Right atrium auricular region (tissue), 2 donors: ENCODE measurements around the gene PLA2G7. TPM values are rescaled to one million over a fixed set of nuclear protein-coding genes. Genes with fewer than 3 reads are reported as not detected.

Source experiments
- DNase-seq: peaks from one replicate; pipeline ENCODE4 v3.0.0-alpha.2; 2019; ENCODE audit warnings: low spot score
- H3K27ac ChIP-seq, 2 donors: fragments of 200-600 bp; sonication (generic); 1 replicate in 1 of 2; 2 replicates in 1 of 2; pipeline ENCODE4 v1.5.1; 2016 to 2019
- H3K27me3 ChIP-seq, 2 donors: fragments of 200-600 bp; sonication (generic); one replicate each; pipeline versions ENCODE4 v1.5.1 to v1.6.0; 2017 to 2019
- H3K36me3 ChIP-seq: fragments of 200-600 bp; sonication (generic); one replicate; pipeline ENCODE4 v1.5.1; 2016
- H3K4me1 ChIP-seq, 2 donors: fragments of 200-600 bp; sonication (generic); one replicate each; pipeline versions ENCODE4 v1.5.1 to v1.6.0; 2017 to 2019
- H3K4me3 ChIP-seq, 2 donors: fragments of 200-600 bp; sonication (generic); 1 replicate in 1 of 2; 2 replicates in 1 of 2; pipeline ENCODE4 v1.5.1; 2017 to 2019; ENCODE audit warnings: mild to moderate bottlenecking in 1 of 2, moderate library complexity in 1 of 2
- H3K9me3 ChIP-seq, 2 donors: fragments of 200-600 bp; sonication (generic); one replicate each; pipeline ENCODE4 v1.5.1; 2019
- CTCF ChIP-seq, 2 donors: fragments of 200-600 bp; sonication (generic); IDR thresholded peaks; one replicate each; pipeline ENCODE4 v1.5.1; 2019; ENCODE audit warnings: antibody characterized with exemption in 2 of 2
- total RNA-seq, 2 donors: library from RNA; depleted of rRNA; stranded (reverse); fragments of >200 nt; gene quantifications; one replicate each; pipeline ENCODE4 v1.1.0, GENCODE V29; 2016

PLA2G7 gene
- total RNA-seq, 2 donors from 2014 or later, result 0.26 to 0.63 TPM

GRCh38 chr6:46730921-46731461 is 4.2 kb downstream of the PLA2G7 start:
- no peak for TF ChIP-seq CTCF (IDR thresholded peaks at IDR 0.05)
- Histone ChIP-seq H3K36me3 (no peaks in the 10 kb centered on the region), H3K27ac (no peak overlapping the region)

GRCh38 chr6:46729787-46730326 is 5.3 kb downstream of the PLA2G7 start:
- Histone ChIP-seq H3K4me1 (peaks cover 0 to under 1% of the 10 kb centered on the region in 2 donors), H3K9me3 (no peaks in the 10 kb centered on the region), H3K27ac (no peak overlapping the region), H3K36me3 (no peaks in the 10 kb centered on the region), H3K27me3 (no peaks in the 10 kb centered on the region), H3K4me3 (no peak overlapping the region)
- no peak for TF ChIP-seq CTCF (IDR thresholded peaks at IDR 0.05)
- no peak for DNase-seq

More at GRCh38 chr6:46730921-46731461, 4.2 kb downstream of the PLA2G7 start:
- no peaks in the 10 kb centered on the region for H3K27me3 ChIP-seq
- peaks cover 0 to 10% of the 10 kb centered on the region in 2 donors for H3K4me1 ChIP-seq
- DNase-seq, result no peak
- H3K4me3 ChIP-seq, result no peak overlapping the region
- H3K9me3 ChIP-seq, result no peaks in the 10 kb centered on the region

GRCh38 chr6:46720401-46720800 is 14.8 kb downstream of the PLA2G7 start:
- H3K36me3 ChIP-seq, result no peaks in the 10 kb centered on the region
- no peak for TF ChIP-seq CTCF (IDR thresholded peaks at IDR 0.05)
- H3K4me3 ChIP-seq, result no peak overlapping the region
- no peak overlapping the region for H3K27ac ChIP-seq
- no peaks in the 10 kb centered on the region for H3K9me3 ChIP-seq
- no peaks in the 10 kb centered on the region for H3K27me3 ChIP-seq
- no peaks in the 10 kb centered on the region for H3K4me1 ChIP-seq
- DNase-seq, result no peak

- Histone ChIP-seq H3K4me1 (no peaks in the 10 kb centered on the region), H3K36me3 (no peaks in the 10 kb centered on the region), H3K4me3 (no peak overlapping the region), H3K27ac (no peak overlapping the region), H3K9me3 (no peaks in the 10 kb centered on the region), H3K27me3 (no peaks in the 10 kb centered on the region)
- no peak for TF ChIP-seq CTCF (IDR thresholded peaks at IDR 0.05)
- DNase-seq, result no peak
Observed at GRCh38 chr6:46719099-46719498, 16.1 kb downstream of the PLA2G7 start.

- no peak overlapping the region for H3K27ac ChIP-seq
Observed at GRCh38 chr6:46715141-46715540, 20.0 kb downstream of the PLA2G7 start.

More at GRCh38 chr6:46715141-46715540, 20.0 kb downstream of the PLA2G7 start:
- Histone ChIP-seq H3K36me3 (no peaks in the 10 kb centered on the region), H3K4me1 (no peaks in the 10 kb centered on the region), H3K9me3 (no peaks in the 10 kb centered on the region), H3K27me3 (no peaks in the 10 kb centered on the region), H3K4me3 (no peak overlapping the region)
- TF ChIP-seq CTCF (IDR thresholded peaks at IDR 0.05), result no peak
- DNase-seq, result no peak
